Cardiac fibroblast (primary cell): ENCODE measurements around the gene TTC28.

ENCODE experiments used
- DNase-seq, 2 donors: peaks; one replicate each; pipeline versions ENCODE4 v3.0.0 to v3.0.0-alpha.2; 2010; ENCODE audit warnings: low read depth in 2 of 2
- H3K4me3 ChIP-seq, 2 donors: replicated peaks in 1 of 2; 1 replicate in 1 of 2; 2 replicates in 1 of 2; pipeline ENCODE4 v1.5.1; 2011; ENCODE audit warnings: low read depth in 2 of 2, low read length in 2 of 2, mild to moderate bottlenecking in 2 of 2, moderate library complexity in 1 of 2
- CTCF ChIP-seq: IDR thresholded peaks from one replicate; pipeline ENCODE4 v1.5.1; 2011; ENCODE audit warnings: low read depth, mild to moderate bottlenecking, low read length, inconsistent platforms

Gene TTC28

GRCh38 chr22:27993201-27993635 lies 686.4 kb downstream of the TTC28 start:
- no peak overlapping the region for H3K4me3 ChIP-seq
- no peak for TF ChIP-seq CTCF
- no peak for DNase-seq

GRCh38 chr22:27992294-27993165 lies 687.1 kb downstream of the TTC28 start:
- no peak overlapping the region for H3K4me3 ChIP-seq
- no peak for DNase-seq
- no peak for TF ChIP-seq CTCF

GRCh38 chr22:27991586-27992293 lies 687.9 kb downstream of the TTC28 start:
- H3K4me3 ChIP-seq: no peak overlapping the region
- no peak for TF ChIP-seq CTCF
- no peak for DNase-seq

- H3K4me3 ChIP-seq: no peak overlapping the region
- peak; percentile 68 for TF ChIP-seq CTCF
- DNase-seq: peak; percentile 58 to 68
Measured at GRCh38 chr22:27990879-27991278, 688.8 kb downstream of the TTC28 start.

GRCh38 chr22:27990451-27990840 lies 689.2 kb downstream of the TTC28 start:
- no peak for DNase-seq
- no peak for TF ChIP-seq CTCF
- no peak overlapping the region for H3K4me3 ChIP-seq

GRCh38 chr22:27989758-27990450 lies 689.7 kb downstream of the TTC28 start:
- no peak for DNase-seq
- H3K4me3 ChIP-seq: no peak overlapping the region
- TF ChIP-seq CTCF: no peak
